ENCODE results near the gene MDN1. TPM values are rescaled to one million over a fixed set of nuclear protein-coding genes. Genes with fewer than 3 reads are reported as not detected.

Gene MDN1
- total RNA-seq, 2 donors from 2014 or later = 26.2 to 53.3 TPM

GRCh38 chr6:89793586-89793985 lies 26.0 kb downstream of the MDN1 start:
- Histone ChIP-seq H3K36me3 (peaks cover 0 to 8% of the 10 kb centered on the region in 2 donors), H3K27me3 (replicated peaks; ENCODE audit: insufficient read depth) (no peaks in the 10 kb centered on the region), H3K4me3 (no peak overlapping the region), H3K4me1 (replicated peaks) (no peaks in the 10 kb centered on the region), H3K27ac (no peak overlapping the region), H3K9me3 (no peaks in the 10 kb centered on the region)
- DNase-seq (ENCODE audit: low spot score) = no peak
- intact Hi-C loops (cut with DNase I) = no loop called here
- WGBS = 88% methylated on average over 3 of the region's 3 CpGs
- TF ChIP-seq POLR2A (IDR thresholded peaks at IDR 0.05) (no peak), CTCF (IDR thresholded peaks at IDR 0.05) (no peak), POLR2AphosphoS5 (IDR thresholded peaks at IDR 0.05) (no peak)

GRCh38 chr6:89792881-89793280 lies 26.7 kb downstream of the MDN1 start:
- TF ChIP-seq POLR2A (IDR thresholded peaks at IDR 0.05) = no peak
- TF ChIP-seq POLR2AphosphoS5 (IDR thresholded peaks at IDR 0.05) = no peak
- no peak for TF ChIP-seq CTCF (IDR thresholded peaks at IDR 0.05)
- 58% methylated on average over 2 of the region's 2 CpGs for WGBS
- H3K4me3 ChIP-seq = no peak overlapping the region
- H3K27me3 ChIP-seq (replicated peaks; ENCODE audit: insufficient read depth) = no peaks in the 10 kb centered on the region
- no peaks in the 10 kb centered on the region for H3K4me1 ChIP-seq (replicated peaks)
- DNase-seq (ENCODE audit: low spot score) = no peak
- intact Hi-C loops (cut with DNase I) = no loop called here
- no peaks in the 10 kb centered on the region for H3K9me3 ChIP-seq
- H3K36me3 ChIP-seq = peaks cover 0 to 8% of the 10 kb centered on the region in 2 donors
- H3K27ac ChIP-seq = no peak overlapping the region

- Histone ChIP-seq H3K27ac (no peak overlapping the region), H3K36me3 (peaks cover 0 to 8% of the 10 kb centered on the region in 2 donors), H3K9me3 (no peaks in the 10 kb centered on the region), H3K4me1 (replicated peaks) (no peaks in the 10 kb centered on the region), H3K27me3 (replicated peaks; ENCODE audit: insufficient read depth) (no peaks in the 10 kb centered on the region), H3K4me3 (no peak overlapping the region)
- no peak for DNase-seq (ENCODE audit: low spot score)
- intact Hi-C loops (cut with DNase I) = no loop called here
- 98% methylated on average over 2 of the region's 2 CpGs for WGBS
- TF ChIP-seq CTCF (IDR thresholded peaks at IDR 0.05) = no peak
- no peak for TF ChIP-seq POLR2A (IDR thresholded peaks at IDR 0.05)
- TF ChIP-seq POLR2AphosphoS5 (IDR thresholded peaks at IDR 0.05) = no peak
Measured at GRCh38 chr6:89790403-89790802, 29.2 kb downstream of the MDN1 start.

- Histone ChIP-seq H3K27me3 (replicated peaks; ENCODE audit: insufficient read depth) (no peaks in the 10 kb centered on the region), H3K4me1 (replicated peaks) (no peaks in the 10 kb centered on the region), H3K27ac (no peak overlapping the region), H3K4me3 (no peak overlapping the region), H3K36me3 (peaks cover 0 to 8% of the 10 kb centered on the region in 2 donors), H3K9me3 (no peaks in the 10 kb centered on the region)
- WGBS = 95% methylated on average over 1 of the region's 1 CpG
- TF ChIP-seq POLR2A (IDR thresholded peaks at IDR 0.05) (no peak), CTCF (IDR thresholded peaks at IDR 0.05) (no peak), POLR2AphosphoS5 (IDR thresholded peaks at IDR 0.05) (no peak)
- DNase-seq (ENCODE audit: low spot score) = no peak
- intact Hi-C loops (cut with DNase I) = no loop called here
Measured at GRCh38 chr6:89789980-89790379, 29.6 kb downstream of the MDN1 start.

- DNase-seq (ENCODE audit: low spot score) = no peak
- no peaks in the 10 kb centered on the region for H3K9me3 ChIP-seq
- intact Hi-C loops (cut with DNase I) = no loop called here
- 78% methylated on average over 7 of the region's 7 CpGs for WGBS
- H3K27ac ChIP-seq = no peak overlapping the region
- H3K27me3 ChIP-seq (replicated peaks; ENCODE audit: insufficient read depth) = no peaks in the 10 kb centered on the region
- H3K36me3 ChIP-seq = peaks cover 0 to 8% of the 10 kb centered on the region in 2 donors
- TF ChIP-seq POLR2AphosphoS5 (IDR thresholded peaks at IDR 0.05) (no peak), POLR2A (IDR thresholded peaks at IDR 0.05) (no peak), CTCF (IDR thresholded peaks at IDR 0.05) (no peak)
- no peak overlapping the region for H3K4me3 ChIP-seq
- H3K4me1 ChIP-seq (replicated peaks) = no peaks in the 10 kb centered on the region
Measured at GRCh38 chr6:89787660-89788328, 31.8 kb downstream of the MDN1 start.
